Nephron (organoid): ENCODE results near the gene GPR39.
"Not testable (repeated sequence)": the region's sequence is repeated elsewhere in the genome, so short reads cannot be mapped to it uniquely, and the experiment has no call there.

Source experiments
- H3K27ac Mint-ChIP-seq, 3 experiments: 2 replicates each; pipeline ENCODE4 v1.8.0; 2020; ENCODE audit warnings: mixed read lengths in 3 of 3, mild to moderate bottlenecking in 2 of 3, moderate library complexity in 1 of 3
- H3K27me3 Mint-ChIP-seq: 2 replicates; pipeline ENCODE4 v1.8.0; 2021; ENCODE audit warnings: low read depth, mild to moderate bottlenecking, moderate library complexity, mixed read lengths
- H3K36me3 Mint-ChIP-seq: 2 replicates; pipeline ENCODE4 v1.8.0; 2020; ENCODE audit warnings: low read depth, mixed read lengths
- H3K4me1 Mint-ChIP-seq: 2 replicates; pipeline ENCODE4 v1.8.0; 2020; ENCODE audit warnings: mixed read lengths
- H3K4me3 Mint-ChIP-seq, 3 experiments: 2 replicates each; pipeline ENCODE4 v1.8.0; 2020; ENCODE audit warnings: mild to moderate bottlenecking in 3 of 3, mixed read lengths in 3 of 3, moderate library complexity in 2 of 3
- H3K9me3 Mint-ChIP-seq: 2 replicates; pipeline ENCODE4 v1.8.0; 2020; ENCODE audit warnings: mixed read lengths
- CTCF ChIP-seq, 3 experiments: fragments of 200-600 bp; sonication (generic); IDR thresholded peaks; one replicate each; pipeline ENCODE4 v1.5.0; 2021; ENCODE audit warnings: antibody characterized with exemption in 3 of 3; ENCODE audit not compliant: unreplicated experiment in 3 of 3

Gene GPR39

DNA sequence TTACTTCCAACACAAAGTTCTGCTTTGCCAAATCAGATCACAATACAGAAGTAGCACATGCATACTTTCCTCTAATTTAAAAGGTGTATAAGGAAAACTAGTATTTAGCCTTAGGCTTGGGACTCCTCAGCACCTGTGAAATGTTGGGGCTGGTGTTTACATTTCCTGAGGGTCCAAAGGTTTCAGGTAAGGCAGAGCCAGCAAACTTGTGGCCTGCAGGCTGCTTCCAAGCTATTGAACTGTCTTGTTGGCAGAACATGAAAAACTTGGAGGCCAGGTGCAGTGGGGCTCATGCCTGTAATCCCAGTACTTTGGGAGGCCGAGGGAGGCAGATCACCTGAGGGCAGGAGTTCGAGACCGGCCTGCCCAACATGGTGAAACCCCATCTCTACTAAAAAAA is 26.5 kb upstream of the GPR39 start:
- no peak for TF ChIP-seq CTCF (IDR thresholded peaks at IDR 0.05; ENCODE audit: unreplicated experiment in 3 of 3)
- peaks cover 3% of the 10 kb centered on the region for H3K9me3 Mint-ChIP-seq
- H3K36me3 Mint-ChIP-seq: no peaks in the 10 kb centered on the region
- H3K27me3 Mint-ChIP-seq: peaks cover 9% of the 10 kb centered on the region
- no peak overlapping the region for H3K4me3 Mint-ChIP-seq
- H3K27ac Mint-ChIP-seq: no peak overlapping the region
- peaks cover 10% of the 10 kb centered on the region for H3K4me1 Mint-ChIP-seq

DNA sequence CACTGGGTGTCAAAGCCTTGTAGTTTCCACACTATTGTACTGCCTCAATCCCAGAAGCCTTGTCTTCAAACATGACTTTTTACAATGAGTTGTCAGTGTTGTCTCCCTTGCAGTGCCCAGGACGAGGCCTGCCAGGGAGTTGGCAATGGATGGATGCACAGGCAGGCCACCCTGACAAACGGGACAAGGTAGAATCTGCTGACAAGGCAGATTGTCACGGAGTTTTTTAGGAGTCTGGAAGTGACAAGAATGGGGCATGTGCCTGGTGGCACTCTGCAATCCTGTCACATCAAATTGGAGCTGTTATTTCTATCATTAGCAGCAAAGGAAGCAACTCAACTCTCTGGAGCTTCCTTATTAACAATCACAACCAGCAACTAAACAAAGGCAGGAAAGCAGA is 25.2 kb upstream of the GPR39 start:
- H3K9me3 Mint-ChIP-seq: peaks cover 3% of the 10 kb centered on the region
- H3K4me3 Mint-ChIP-seq: no peak overlapping the region
- H3K27ac Mint-ChIP-seq: no peak overlapping the region
- no peaks in the 10 kb centered on the region for H3K36me3 Mint-ChIP-seq
- no peak for TF ChIP-seq CTCF (IDR thresholded peaks at IDR 0.05; ENCODE audit: unreplicated experiment in 3 of 3)
- peaks cover 8% of the 10 kb centered on the region for H3K4me1 Mint-ChIP-seq
- peaks cover 8% of the 10 kb centered on the region for H3K27me3 Mint-ChIP-seq

DNA sequence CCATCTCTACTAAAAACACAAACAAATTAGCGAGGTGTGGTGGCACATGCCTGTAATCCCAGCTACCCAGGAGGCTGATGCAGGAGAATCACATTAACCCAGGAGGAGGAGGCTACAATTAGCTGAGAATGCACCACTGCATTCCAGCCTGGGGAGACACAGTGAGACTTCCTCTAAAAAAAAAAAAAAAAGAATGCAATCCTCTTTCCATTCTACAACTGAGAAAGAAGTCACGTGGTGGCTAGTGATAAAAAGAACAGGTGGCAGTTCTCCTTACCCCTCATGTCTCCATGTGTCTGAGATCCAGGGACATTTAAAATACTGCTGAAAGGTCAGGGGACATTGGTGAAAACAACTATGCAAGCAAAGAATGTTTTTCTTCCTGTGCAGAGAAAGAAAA is 24.4 kb upstream of the GPR39 start:
- Mint-ChIP-seq H3K4me3 (no peak overlapping the region), H3K27me3 (peaks cover 5% of the 10 kb centered on the region), H3K9me3 (peaks cover 3% of the 10 kb centered on the region), H3K36me3 (no peaks in the 10 kb centered on the region), H3K27ac (peak overlapping the region in 1 of 3 experiments; percentile 79), H3K4me1 (peaks cover 8% of the 10 kb centered on the region)
- no peak for TF ChIP-seq CTCF (IDR thresholded peaks at IDR 0.05; ENCODE audit: unreplicated experiment in 3 of 3)

DNA sequence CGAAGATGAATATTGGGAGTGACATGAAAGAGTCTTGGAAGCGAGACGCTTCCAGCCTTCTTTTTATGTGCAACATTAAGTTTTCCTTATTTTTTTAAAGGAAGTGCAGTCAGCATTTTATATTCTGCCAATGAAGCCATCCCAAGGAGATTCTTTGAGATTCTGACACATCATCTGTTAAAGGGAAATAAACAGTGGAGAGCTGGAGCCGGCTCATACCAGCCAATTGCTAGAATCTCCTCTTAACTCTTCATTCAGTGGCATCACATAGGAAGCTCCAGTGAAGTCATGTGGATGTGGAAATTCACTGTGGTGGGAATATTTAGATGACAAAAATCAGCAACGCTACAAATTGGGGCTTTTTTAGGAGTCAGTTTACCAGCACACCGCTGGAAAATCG is 23.7 kb upstream of the GPR39 start:
- TF ChIP-seq CTCF (IDR thresholded peaks at IDR 0.05; ENCODE audit: unreplicated experiment in 3 of 3): no peak
- Mint-ChIP-seq H3K9me3 (peaks cover 3% of the 10 kb centered on the region), H3K27ac (peak overlapping the region in 1 of 3 experiments; percentile 79), H3K4me1 (peaks cover 8% of the 10 kb centered on the region), H3K4me3 (no peak overlapping the region), H3K27me3 (peaks cover 5% of the 10 kb centered on the region), H3K36me3 (no peaks in the 10 kb centered on the region)

- H3K4me1 Mint-ChIP-seq, H3K4me3 Mint-ChIP-seq, H3K9me3 Mint-ChIP-seq, H3K36me3 Mint-ChIP-seq, H3K27ac Mint-ChIP-seq: not testable (repeated sequence)
- H3K27me3 Mint-ChIP-seq: peaks cover 19% of the 10 kb centered on the region
These were observed 19.6 kb upstream of the GPR39 start for GRCh38 chr2:132397042-132397441.

DNA sequence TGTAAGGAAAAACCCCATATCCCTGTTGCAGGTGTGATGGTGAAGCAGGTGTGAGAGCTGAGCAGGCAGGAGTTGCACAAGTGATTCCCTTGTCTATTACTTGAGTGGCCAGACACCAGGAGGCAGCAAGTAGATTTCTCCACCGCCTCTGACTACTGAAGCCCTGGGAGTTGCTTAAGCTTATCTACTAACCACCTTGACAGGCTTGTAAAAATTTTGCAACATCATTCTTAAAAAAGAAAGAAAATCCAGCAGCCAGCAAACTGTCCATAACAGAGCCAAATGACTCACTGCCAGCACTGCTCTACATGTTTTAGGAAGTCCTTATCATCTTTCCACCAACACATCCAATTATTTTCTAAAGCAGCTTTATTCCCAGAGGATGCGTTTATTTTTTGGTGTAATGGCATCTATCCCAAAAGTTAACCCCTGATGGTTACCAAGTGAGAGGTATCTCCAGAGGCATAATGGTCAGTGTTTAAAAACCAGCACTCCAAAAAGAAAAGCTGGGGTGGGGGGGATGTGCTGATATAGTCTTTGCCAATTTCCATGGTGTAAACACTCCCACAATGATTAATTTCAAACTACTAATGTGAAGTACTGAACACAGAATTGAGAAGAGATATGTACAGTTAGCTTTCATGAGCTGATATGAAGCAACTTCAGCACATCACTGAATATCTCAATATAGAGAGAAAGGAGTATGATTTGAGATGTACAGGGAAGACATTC is 16.3 kb upstream of the GPR39 start:
- H3K36me3 Mint-ChIP-seq: no peaks in the 10 kb centered on the region
- no peak for TF ChIP-seq CTCF (IDR thresholded peaks at IDR 0.05; ENCODE audit: unreplicated experiment in 3 of 3)
- H3K9me3 Mint-ChIP-seq: peaks cover 6% of the 10 kb centered on the region
- H3K27ac Mint-ChIP-seq: no peak overlapping the region
- no peak overlapping the region for H3K4me3 Mint-ChIP-seq
- H3K27me3 Mint-ChIP-seq: peaks cover 25% of the 10 kb centered on the region
- H3K4me1 Mint-ChIP-seq: no peaks in the 10 kb centered on the region
